GM21528 (cell line): ENCODE measurements around the gene DBH.

Experiments
- ATAC-seq: cut with Tn5 transposase; IDR thresholded peaks from one replicate; pipeline ENCODE4 v1.9.1; 2021; ENCODE audit warnings: mild to moderate bottlenecking, moderate library complexity; ENCODE audit not compliant: unreplicated experiment, low FRiP score

Gene DBH

DNA sequence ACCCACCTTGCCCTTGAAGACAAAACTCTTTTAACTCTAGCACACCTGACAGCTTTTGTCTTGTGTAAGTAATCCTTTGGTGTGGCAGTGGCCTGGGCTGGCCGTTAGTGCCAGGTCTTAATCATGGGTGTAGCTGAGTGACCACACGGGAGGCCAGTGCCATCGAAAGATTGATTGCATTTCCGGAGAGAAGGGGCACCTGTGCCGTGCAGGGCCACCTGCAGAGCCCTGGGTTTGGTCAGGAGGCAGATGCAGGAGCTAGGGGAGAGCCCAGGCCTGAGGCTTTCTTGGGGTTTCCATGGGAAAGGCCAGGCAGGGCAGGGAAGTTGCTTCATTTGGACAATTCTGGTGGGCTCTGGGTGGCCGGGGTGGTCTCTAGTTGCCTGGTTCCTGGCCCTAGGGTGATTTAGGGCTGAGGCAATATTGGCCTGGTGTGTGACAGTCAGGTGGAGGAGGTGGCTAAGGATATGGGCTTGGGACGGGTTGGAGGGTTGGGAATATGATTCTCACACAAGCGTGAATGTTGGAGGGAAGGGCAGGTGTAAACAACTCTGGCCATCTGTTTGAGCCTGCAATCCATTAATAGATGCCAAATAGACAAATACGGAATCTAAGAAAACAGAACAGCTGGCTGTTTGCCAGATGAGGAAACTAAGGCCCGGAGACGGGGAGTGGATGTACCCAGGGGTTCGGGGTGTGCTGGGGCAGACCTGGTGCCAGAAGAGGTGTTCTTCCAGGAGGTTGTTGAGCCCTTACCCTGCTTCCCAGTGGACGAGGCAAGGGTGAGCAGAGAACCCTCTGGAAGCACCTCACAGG lies 4.6 kb downstream of the DBH start:
- no peak for ATAC-seq

DNA sequence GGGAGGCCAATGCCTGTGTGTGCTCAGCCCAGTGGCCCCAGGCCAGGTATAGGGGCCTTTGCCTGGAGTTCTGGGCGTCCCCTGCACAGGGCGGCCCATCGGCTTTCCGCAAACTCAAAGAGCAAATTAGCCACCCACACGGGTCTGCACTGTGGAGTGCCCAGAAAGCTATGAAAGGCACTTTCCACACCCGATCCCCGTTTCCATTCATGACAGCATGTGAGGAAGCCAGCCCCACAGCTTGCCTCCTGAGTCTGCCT lies 5.2 kb downstream of the DBH start:
- ATAC-seq = no peak

DNA sequence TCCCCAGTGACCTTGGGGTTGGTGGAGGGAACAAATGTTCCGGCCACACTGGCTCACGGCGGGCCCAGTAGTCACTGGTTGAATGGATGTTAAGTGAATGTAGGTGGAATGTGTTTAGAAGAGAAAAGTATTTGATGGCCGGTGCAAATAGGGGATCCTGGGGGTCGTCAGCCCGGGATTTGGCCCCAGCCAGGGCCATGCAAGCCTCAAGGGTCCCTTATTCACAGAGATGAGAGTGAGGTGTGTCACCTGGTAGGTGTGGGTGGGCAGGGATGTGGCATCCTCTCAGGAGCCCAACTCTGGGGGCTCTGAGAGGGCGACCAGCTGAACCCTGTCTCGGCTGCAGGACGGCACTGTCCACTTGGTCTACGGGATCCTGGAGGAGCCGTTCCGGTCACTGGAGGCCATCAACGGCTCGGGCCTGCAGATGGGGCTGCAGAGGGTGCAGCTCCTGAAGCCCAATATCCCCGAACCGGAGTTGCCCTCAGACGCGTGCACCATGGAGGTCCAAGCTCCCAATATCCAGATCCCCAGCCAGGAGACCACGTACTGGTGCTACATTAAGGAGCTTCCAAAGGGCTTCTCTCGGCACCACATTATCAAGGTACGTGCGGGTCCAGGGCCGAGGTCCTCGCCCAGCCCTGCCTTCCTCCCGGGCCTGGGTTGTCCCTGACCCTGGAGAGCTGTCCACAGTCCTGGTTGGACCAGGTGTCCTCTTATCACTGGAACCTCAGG lies 5.9 kb downstream of the DBH start:
- ATAC-seq = no peak

DNA sequence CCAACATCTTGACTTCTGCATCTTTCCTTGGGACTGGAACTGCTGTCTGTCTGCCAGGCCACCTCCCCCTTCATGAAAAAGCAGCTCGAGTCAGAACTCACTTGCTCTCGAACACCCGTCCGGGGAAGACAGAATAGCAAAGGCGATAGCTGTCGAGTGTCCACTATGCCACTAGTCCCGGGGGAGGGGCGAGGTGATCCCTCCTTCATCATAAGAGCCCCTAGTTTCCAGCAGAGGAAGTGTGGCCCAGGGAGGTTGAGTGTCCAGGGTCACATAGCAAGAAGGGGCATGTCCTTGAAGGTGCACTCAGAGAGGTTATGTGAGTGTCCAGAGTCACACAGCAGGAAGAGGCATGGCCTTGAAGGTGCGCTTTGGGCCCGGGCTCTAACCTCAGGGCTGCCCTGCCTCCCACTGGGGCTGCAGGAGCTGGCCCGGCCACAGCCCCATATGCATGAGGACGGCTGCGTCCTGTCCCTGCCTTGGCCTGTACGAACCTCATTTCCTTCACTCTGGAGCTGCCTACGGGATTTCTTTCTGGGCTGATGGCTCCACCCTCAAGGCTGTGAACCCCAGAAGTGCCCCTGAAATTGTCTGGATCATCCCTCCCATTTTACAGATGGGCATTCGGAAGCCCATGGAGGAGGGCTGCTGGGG lies 6.7 kb downstream of the DBH start:
- ATAC-seq = no peak

DNA sequence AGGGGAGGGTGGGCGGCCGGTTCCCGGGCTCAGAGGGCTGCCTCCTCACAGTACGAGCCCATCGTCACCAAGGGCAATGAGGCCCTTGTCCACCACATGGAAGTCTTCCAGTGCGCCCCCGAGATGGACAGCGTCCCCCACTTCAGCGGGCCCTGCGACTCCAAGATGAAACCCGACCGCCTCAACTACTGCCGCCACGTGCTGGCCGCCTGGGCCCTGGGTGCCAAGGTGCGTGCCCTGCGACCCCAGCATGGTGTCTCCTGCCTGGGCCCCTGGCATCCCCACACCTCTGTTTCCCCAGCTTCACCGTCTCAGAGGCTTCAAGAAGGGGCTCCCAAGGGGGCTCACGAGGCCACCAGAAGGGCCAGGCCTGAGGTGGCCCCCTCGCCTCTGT lies 7.2 kb downstream of the DBH start:
- no peak for ATAC-seq

DNA sequence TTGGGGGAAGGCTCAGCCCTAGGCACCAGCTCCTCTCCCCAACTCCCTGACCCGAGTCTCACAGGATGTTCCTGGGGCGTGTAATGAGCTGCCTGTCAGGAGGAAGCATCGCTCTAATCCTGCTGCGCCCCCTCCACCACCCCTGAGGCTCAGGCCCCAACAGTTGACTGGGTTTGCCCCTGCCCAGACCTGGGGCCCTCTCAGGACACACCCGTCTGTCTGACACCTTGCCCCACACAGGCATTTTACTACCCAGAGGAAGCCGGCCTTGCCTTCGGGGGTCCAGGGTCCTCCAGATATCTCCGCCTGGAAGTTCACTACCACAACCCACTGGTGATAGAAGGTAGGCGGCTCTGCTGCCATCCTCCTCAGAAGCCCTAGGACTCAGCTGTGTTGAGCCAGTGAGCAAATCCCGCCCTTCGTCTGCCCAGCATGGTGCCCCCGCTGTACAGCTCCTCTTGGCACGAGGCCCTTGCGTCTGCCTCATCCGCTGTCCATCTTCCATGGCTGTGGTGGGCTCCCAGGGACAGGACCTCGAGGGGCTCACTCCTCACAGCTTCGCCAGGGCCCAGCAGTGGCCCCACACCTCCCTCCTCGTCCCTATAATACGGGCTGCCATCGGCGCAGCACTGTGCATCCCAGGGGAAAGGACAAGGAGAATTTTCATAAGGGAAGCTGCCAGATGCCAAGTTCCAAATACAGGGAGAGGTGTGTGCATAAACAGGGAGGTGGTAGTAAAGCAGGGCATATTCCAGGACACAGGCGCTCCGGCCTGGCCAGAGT lies 8.0 kb downstream of the DBH start:
- ATAC-seq = no peak

DNA sequence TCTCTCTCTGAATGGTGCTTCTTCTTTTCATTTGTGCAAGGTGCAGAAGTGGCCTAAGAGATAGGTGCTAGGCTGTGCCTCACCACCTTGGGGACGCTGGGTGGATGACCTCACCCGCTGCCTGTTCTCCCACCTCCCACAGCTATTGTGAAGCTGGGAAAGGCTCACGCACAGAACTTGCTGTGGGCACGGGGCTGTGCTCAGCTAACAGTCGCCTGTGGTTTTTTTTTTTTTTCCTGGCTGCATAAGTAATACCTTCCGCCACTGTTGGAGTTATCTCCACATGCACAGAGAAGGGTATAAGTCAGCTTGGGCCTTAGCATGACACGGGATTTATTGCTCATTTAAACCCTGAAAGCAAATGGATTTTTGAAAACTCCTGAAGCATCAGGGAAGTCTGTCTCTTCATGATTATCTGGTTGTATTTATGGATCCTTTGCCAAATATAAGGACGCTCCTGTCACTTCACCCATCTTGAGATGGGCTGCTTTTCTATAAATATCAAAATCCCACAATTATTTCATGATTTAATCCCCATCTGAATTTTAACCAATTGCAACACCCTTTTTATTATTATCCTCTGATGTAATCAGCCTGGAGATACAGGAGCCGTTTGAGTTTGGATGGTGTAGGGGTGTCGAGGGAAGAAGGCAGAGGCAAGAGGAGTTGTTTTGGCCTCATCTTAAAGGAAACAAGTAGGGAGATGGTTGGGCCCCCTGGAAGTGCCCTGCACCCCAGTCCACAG lies 9.0 kb downstream of the DBH start:
- ATAC-seq = no peak

DNA sequence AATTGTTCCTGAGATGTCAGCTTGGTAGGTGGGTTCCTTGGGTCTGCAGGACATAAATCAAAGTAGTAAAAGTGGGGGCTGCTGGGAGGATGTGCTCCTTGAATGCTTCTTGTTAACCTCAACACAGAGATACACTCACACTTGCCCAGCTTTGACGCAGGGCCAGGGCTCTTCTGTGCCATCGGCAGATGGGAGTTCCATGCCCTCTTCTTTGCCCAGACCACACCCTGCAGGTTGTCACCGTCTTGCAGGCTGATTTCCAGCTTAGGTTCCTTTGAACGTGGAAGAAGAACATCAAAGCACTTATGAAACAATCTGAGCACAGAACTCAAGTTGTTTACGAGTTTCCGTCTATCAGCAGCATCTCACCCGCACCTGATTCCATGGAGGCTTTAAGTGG lies 11.0 kb downstream of the DBH start:
- no peak for ATAC-seq

DNA sequence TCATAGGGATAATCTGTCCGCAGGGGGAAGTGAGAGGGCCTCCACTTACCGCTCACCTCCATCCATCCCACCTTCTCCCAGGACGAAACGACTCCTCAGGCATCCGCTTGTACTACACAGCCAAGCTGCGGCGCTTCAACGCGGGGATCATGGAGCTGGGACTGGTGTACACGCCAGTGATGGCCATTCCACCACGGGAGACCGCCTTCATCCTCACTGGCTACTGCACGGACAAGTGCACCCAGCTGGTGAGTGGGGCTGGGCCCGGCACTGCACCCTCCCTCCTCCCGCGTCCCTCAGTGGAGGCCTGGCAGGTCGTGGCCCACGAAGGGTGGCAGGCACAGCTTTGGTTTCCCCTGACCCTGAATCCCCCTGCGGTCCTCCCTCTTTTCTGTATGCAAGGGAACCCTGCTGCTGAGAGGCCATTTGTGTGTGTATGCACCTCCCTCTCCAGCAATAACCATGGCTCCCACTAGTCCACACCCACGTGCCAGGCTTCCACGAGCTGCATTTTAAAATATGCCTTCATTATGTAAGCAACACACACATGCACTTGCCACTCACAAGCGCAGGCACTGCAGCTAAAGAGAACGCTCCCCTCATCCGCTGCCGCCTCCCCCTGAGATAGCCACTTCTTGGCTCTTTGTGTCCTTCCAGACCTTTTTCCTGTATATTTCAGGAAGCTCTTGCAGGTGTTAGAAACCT lies 11.8 kb downstream of the DBH start:
- no peak for ATAC-seq

DNA sequence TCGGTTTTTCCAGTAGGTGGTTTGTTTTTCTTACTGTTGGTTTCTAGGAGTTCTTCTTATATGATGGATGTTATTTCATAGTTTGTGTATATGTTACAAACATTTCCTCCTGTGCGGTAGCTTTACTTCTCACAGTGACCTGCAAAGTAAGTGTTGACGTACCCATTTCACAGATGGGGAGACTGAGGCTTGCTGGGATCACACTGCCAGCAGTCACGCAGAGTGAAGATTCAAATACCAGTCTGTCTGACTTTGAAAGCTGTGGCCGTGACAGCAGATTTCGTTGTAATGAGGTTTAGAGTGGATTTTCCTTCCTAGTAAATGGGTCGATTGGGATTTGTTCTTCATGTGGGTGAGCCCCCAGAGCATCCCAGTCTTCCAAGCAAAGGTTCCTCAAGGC lies 13.0 kb downstream of the DBH start:
- ATAC-seq = no peak

DNA sequence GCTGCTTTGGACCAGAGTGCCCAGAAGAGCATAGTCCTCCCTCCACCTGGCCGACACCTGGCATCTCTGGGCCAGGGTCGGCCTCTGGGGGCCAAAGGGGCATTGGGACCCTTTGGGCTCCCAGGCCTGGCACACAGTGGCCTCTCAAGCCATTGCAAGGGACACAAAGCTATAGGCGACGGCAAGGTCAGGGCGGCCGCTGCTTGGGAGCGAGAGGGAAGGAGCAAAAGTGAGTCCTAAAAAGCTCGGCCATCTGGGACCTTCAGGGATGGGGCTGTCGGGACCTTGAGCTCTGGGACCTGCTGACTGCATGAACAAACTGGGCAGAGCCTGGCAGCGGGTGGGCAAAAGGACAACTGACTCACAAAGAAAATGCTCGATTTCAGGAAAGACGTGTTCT lies 13.9 kb downstream of the DBH start:
- ATAC-seq = no peak

DNA sequence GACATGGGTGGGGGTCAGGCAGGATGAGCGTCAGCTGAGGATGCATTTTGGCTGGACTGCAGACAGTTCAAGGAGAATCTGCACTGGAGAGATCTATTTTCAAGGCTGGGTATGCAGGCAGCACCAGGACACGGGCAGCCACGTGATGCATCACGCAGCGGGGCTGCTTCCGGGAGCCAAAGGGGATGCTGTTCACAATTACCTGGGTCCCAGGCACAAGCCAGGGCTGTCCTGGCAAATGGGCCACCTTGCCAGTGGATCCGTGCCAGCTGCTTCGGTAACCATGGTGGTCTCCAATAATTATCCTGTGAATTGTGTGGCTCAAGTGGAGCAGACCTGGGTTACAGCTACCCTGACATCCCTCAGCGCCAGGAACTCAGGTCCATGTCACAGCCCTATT lies 17.5 kb downstream of the DBH start:
- no peak for ATAC-seq

DNA sequence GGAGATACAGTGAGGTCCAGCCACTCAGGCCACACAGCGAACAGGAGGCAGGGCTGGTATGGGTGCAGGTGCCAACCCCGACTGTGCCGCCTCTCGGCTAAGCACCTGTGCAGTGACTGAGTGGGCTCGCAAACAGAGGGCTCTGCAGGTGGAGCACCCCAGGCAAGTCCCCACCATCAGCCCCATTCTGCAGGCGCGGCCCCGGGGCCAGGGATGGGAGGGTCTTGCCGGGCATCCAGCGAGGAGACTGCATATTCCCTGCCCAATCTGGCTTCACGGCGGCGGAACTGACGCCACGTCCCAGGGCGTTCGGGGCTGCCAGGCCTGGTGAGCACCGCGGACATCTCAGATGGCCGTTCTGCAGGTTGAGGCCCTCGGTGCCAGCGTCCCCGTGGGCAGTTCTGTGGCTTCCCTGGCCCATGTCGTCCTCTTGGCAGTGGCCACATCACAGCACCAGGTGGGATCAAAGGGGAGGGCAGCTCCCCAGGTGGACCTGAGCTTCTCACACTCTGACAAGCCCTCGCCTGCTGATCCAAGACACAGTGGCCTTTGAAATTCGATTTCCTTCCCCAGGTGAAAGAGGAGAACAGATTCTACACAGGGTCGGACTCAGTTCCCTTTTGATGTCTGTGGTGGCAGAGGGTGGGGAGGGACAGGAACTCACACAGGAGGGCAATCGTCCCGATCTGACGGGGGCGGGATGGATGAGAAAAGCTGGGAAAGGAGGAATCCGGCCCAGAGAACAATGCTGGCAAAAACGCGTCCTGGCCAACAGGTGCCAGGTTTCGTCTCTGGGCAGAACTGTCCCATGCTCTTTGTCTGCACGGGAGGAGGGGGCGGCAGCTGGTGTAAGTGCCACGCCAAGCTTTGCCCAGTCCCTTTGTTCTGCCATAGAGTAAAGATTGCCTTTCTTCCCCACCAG lies 18.8 kb downstream of the DBH start:
- no peak for ATAC-seq

DNA sequence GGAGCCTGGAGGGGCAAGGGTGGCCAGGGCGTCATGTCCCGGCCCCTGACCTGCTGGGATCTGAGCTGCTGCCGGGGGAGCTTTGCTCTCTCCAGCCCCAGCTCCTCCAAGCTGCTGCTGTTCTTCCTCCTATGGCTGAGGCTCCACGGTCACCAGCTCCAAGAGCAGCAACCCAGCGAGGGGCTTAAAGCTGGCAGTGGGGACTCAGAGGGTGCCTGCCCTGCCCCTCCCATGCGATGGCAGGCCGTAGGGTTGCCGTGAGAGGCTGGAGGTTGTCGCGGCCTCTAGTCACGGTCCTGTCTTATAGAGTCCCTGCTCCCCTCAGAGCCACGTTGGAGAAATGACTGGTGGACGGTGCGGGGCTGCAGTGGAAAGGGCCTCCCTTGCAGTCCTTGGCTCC lies 19.5 kb downstream of the DBH start:
- no peak for ATAC-seq

DNA sequence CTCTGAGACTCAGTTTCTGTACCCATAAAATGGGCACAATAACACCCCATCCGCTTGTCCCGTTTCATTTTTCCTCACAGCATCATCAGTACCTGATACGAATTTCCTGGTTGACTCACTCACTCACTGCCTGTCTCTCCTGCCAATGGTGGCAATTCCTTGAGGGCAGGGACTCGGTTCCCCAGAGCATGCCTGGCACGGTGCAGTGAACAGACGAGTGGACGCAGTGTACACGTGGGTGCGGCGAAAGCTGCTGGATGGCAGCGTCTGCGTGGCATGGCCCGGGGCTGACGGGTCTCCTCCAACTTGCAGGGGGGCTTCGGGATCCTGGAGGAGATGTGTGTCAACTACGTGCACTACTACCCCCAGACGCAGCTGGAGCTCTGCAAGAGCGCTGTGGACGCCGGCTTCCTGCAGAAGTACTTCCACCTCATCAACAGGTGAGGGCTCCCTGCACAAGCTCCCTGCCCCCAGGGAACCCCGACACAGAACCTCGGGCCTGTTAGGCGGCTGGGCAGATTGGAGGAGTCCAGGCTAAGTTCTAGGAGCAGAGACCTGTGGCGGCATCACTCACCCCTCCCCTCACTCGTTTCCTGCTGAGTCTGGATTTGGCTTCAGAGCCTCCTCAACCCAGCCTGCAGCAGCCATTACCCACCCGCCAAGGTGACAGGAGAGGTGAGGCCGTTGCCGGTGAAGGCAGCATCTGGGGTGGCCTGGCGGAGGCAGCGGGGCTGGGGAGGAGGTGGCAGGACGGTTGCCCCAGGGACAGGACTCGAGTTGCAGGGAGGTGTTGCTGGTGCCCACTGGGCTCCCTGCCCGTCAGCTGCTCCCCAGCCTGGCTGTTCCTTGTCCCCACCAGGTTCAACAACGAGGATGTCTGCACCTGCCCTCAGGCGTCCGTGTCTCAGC lies 20.3 kb downstream of the DBH start:
- no peak for ATAC-seq

DNA sequence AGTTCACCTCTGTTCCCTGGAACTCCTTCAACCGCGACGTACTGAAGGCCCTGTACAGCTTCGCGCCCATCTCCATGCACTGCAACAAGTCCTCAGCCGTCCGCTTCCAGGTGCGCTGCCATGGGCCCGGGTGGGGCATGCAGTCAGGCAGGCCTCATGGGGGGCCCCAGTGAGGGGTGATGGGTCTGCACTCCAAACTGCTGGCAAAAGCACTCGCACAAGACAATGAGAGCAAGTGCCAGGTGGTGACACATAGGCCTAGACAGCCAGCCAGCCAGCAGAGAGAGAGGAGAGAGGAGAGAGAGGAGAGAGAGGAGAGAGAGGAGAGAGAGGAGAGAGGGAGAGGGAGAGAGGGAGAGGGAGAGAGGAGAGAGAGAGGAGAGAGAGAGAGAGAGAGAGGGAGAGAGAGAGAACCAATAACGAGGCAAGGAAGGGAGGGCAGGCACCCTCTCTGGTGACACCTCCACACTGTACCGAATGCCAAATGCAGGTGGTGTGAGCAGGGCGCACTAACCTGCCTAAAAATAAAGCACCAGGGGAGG lies 21.0 kb downstream of the DBH start:
- ATAC-seq = no peak
